Hematopoietic multipotent progenitor cell treated with erythropoietin and hydrocortisone succinate and interleukin-3 and kit ligand, for 17 days (in vitro differentiated cells): ENCODE results near the gene RALGDS.
A peak's percentile ranks its signal among the peaks of the same experiment; 100 is the strongest.

Experiments
- DNase-seq: peaks from one replicate; pipeline ENCODE4 v3.0.0-alpha.2; 2015; ENCODE audit warnings: low spot score

RALGDS gene

DNA sequence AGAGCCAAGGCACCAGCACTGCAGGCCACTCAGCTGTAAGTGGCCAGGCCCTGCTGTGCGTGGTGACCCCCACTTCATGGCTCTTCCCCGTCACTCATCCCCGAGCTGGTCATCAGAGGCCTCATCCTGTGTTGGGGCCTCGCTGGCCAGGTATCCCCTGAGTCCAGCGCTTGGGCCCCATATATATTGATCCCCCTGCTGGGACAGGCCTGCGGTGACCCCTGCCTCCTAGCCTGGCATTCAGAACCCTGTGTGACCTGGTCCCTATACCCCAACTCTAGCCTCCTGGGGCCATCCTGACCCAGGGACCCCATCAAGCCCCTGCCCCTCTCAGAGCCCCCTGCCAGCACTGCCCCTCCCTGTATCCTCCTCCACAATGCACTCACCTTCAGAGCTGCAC lies 30.0 kb upstream of the RALGDS start:
- DNase-seq, result no peak

DNA sequence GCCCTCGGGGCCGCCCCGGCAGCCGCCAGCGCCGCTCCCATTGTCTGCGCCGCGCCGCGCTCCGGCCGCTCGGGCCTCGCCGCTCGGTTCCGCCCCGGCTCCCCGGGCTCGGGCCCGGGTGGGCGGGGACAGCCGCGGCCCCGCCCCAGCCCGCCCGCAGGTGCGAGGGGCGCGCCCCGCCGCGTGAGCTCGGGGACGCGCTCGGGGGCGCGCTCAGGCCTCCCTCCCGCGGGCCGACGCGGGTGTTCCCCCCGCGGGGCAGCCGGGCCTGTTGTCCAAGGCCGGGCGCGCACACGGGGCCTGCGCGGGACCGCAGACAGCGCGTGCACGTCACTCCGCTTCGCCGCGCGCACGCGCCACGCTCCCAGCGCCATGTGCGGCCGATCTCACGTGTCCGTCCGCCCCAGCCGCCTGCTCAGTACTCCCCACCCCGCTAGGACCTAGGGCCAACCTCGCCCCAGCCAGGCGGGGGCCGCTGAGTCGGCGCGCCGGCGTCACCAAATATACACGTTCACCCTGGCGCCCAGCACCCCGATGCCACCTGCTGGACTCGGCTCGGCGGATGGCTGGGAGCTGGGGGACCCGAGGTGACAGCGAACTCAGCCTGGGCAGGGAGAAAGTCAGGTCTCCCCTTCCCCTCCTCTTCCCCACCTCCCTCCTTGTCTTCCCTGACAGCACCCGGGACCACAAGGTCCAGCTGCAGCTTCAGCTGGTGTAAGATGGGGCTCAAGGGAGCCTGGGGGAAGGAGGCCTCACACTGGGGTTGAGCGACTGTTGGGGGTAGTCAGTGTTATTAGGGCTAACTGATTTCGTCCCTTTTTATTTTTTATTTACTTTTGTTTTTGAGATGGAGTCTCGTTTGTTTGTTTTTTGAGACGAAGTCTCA lies 28.3 kb upstream of the RALGDS start:
- DNase-seq, result peak; percentile 97

DNA sequence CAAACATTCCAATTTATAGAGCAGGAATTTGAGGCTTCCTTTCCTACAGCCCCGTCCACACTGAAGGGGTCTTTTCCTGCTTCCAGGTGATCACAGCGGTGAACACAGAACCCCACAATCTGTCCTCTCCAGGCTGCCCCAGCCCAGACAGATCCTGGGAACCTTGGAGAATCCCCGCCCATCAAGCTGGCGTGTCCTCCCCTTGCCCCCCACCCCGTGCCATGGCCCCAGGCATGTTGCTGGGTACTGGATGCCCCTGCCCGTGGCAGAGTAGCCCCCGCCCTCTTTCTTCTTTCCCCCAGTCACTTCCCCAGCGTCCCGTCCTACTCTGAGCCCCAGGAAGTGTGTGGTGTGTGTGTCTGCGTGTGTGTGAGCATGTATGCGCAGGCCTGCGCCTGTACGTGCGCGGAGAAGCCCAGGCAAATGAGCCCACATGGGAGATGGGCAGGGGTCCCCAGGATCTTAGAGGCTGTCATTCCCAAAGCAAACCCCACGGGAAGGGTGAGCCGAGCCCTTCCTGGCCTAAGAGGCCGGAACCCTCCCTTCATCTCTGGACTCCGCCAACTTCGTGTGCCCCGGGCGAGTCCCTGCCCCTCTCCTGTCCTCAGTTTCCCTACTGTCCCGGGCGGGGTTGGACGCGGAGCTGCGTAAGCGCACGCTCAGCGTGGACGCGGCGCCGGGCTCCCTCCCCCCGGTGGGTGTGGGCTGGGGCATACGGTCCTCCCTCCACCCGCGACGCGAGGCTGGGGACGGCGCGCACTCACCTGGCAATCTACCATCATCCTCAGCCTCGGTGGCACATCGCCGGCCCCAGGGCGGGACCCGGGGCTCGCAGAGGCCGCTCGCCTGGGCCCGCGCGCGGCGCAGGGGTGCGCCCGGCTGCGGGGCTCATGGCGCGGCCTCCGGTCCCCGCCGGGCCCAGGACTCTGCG lies 27.4 kb upstream of the RALGDS start:
- peak; percentile 79 for DNase-seq

DNA sequence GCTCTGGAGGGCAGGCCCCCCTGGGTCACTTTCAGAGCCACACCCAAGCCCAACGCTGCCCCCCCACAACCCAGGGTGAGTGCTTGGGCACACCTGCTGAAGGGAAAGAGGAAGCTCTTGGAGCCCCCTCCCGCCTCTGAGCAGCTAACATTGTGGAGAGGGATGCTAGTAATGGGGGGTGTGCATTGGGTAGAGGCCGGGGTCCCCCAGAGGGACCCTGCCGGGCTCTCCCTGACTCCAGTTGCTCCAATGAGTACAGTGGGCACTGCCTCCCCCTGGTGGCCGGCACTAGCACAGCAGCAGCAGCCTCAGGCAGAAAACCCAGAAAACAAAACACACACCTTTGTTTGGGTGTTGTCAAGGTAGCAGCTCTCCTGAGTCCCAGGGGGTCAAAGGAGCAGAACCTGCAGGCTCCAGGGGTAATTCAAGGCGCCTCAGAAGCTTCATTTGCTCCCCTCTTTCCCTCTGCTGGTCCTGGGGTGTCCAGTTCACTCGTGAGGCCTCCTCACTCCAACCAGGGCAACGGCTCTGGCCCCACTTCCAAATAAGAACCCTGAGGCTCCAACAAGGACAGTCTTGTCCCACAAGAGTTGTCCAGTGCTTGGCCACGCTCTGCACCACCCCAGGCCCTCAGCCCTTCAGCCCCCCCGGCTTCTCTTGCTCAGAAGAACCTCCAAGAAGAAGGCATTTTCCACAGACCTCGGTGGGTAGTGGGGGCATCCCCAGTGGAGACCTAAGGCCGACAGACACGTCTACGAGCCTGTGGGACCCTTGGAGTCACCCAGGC lies 26.6 kb upstream of the RALGDS start:
- DNase-seq, result peak; percentile 86

DNA sequence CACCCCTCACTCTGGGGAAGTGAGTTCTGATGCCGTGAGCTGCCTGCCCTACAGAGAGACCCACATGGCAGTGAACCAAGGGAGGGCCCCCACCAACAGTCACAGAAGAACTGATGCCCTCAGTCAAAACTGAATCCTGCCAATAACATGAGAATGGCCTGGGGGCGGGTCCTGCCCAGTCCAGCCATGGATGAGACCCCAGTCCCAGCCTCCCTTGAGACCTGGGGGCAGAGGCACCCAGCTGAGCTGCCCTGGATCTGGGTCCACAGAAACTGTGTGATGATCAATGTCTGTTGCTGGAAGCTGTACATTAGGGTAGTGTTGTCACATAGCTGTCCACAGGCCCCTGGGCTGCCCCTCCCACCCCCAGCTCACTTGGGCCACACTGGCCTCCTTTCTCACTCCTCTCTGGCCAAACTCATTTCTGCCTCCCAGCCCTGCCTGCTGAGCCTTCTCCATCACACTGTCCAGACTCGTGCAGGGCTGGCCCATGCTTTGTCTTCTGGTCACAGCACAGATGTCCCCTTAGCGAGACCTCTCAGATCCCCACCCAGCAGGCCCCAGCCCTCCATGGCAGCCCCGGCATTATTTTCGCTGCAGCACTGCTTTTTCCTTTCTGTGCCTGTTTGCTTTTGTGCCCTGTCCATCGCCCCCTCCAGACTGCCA lies 25.8 kb upstream of the RALGDS start:
- DNase-seq, result no peak

DNA sequence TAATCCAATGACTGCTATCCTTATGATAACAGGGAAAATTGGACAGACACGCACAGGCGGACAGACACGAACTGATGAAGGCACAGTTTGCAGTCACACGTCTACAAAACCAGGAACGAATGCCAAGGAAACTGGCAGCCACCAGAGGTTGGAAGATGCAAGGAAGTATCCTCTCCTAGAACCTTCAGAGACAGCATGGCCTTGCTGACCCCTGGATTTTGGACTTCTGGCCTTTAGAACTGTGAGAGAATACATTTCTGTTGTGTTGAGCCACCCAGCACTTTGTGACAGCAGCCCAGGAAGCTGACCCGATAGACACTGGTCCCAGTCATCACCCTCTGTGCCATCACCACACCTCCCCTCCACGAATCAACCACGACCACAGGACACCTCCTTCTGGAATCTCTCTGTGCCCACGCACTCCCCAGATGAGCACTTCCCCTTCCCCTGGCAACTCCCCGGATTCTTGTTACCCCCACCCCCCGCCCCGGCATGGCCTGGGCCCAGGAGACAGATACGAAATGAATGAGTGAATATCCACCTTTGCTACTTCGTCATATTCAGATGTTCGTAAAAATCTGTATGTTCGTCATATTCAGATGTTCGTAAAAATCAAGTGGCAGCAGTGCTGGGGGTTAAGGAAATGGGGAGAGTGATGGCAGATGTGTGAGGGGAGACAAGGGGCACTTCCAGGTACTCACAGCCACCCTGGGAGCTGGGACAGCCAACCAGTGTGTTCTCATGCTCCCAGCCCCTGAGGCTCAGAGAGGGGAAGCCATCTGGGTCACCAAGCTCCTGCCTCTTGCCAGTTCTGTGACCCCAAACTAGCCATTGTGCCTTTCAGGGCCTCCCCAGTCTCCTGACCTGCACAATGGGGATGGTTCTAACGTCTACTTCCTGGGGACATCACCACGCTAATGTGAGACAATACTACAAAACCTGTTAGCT lies 24.1 kb upstream of the RALGDS start:
- DNase-seq, result no peak

DNA sequence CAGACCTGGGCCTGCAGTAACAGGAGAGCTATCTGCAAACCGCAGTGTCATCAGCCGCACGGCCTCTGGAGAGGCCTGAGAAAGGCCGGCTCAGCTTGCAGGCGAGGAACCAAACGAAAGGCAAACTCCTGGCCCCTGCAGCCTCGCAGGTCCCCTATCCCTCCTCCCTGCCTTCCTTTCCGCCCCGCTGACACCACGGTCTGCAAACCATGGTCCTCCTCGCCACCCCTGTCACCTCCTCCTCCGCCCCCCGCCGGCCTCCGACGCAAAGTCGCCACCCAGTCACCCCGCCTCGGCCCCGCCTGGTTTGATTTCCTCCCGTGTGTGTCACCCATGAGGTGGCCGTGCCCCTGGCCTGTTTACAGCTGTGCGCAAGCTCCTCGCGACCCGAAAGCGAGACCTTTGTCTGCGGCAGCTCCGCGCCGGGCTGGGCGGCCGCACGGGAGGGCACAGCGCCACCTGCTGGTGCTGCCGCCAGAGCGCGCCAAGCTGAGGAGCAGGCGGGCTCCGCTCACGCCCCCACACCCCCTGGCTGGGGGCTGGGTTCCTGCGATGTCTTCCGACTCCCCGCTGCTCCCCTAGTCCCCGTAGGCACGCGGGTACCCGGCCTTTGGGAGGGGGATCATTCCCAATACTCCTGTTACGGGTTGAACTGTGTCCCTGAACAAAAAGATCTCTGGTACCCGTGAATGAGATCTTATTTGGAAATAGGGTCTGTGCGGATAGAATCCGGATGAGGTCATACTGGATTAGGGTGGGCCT lies 23.3 kb upstream of the RALGDS start:
- peak; percentile 83 for DNase-seq

DNA sequence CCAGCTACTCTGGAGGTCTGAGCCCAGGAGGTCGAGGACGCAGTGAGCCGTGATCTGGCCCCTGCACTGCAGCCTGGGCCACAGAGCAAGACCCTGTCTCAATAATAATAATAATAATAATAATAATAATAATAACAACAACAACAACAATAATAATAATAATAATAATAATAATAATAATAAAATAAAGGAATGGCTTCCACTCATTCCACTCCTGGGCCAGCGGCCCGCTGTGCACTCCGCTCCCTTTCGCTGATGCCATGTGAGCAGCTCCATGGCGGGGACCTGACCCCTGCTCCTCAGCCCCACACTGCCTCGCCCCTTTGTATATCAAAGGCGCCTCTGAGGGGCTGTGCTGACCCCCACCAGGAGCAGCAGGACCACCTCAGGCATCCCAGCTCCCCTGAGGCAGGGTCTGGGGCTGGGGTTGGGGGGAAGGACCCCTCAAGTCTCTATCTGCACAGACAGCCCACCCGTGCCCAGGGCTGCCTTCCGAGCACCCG lies 22.6 kb upstream of the RALGDS start:
- no peak for DNase-seq

DNA sequence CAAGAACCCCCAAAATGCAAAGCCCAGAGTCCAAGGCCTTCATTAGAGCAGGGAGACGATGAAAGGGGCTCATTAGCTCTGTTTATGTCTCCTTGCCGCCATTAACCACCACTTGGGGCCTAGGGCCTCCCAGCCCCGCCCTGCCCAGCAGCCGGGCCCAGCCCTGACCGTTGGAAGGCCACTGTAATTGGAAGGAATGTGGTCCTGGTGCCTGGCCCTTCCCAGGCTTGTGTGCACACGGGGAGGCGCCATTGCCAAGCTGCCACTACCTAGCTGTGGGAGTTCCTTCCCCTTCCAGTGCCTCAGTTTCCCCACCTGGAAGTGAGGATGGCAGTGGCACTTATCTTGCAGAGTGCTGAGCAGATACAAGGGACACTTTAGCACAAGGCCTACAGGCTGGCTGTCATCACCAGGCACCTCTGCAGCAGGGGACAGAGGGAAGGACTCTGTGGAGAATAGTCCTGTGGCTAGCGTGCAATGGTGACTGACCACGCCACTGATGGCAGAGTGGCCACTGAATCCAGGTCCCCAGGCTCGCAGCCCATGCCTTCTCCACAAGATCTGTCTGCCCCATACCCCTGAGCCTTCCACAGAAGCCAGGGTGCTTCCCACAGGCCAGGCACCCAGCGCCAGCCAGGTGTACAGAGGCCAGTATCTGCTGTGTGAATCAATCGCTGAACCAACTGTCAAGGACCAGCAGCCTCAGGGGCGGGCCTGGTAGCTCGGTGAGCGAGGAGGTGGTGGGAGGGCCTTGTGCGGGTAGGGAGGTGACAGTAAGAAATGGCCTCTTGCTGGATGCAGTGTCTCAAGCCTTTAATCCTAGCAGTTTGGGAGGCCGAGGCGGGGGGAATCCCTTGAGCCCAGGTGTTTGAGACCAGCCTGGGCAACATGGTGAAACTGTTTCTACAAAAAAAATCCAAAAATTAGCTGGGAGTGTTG lies 21.9 kb upstream of the RALGDS start:
- DNase-seq, result no peak

DNA sequence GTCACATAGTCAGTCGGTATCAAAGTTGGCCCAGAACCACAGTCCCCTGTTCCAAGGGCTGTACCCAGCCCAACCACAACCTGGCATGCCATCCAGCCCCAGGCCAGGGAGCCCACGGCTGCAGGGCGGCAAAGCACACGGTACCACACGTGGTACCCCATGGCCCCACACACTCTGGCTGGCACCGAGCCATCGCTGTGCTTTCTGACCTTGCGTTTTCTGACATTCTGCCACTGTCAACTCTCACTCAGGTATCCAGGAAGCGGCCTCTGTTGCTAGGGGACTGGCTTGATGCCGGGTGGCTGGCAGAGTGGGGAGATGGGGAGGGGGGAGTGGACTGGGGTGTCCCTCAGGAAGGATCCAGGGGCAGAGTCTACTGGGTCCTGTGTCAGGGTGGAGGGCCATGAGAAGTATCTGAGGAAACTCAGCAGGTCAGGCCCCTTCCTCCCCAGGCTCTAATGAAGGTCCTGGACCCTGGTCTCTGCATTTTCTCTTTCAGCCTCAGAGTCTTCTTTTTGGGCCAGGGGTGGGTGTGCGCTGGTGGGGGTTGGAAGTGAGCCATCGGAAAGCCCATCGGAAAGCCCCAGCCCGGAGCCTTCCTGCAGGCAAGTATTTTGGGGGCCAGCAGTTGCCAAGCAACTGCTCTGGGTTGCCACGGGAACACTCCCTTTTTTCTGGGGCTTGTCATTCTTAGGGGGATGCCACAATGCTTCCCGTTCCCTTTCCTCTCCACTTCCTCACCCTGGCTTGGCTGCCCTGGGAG lies 21.0 kb upstream of the RALGDS start:
- DNase-seq, result no peak

DNA sequence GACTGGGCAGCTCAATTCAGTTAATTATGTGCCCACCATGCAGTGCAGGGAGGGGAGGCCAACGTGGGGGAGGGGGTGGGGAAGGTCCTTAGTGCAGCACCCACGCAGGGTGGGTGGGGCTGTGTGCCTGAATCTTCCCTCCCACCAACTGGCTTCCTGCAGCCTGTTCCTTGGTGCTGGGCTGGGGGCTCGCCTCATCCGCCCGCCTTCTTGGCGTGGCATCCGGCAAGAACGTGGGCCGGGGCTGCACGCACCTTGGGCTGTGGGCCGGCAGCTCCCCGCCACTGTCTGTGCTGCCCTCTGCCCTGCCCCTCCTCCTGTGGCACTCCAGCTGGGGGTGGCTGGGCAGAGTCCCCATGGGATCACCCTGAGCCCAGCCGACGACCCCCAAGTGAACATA lies 19.6 kb upstream of the RALGDS start:
- no peak for DNase-seq

DNA sequence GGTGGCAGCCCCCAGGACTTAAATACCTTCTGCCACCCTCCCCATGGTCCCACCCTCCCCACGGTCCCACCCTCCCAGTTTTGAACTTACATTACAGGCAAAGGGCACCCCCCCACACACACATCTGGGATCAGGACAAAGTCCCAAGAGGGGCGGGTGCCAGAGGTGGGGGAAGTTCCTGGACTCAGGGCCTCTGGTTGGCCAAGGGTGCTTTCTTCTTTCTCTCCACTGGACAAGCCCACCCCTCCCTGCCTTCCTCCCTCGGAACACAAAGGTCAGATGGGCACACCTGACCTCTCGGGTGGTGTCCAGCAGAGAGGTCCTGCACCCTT lies 19.1 kb upstream of the RALGDS start:
- no peak for DNase-seq

DNA sequence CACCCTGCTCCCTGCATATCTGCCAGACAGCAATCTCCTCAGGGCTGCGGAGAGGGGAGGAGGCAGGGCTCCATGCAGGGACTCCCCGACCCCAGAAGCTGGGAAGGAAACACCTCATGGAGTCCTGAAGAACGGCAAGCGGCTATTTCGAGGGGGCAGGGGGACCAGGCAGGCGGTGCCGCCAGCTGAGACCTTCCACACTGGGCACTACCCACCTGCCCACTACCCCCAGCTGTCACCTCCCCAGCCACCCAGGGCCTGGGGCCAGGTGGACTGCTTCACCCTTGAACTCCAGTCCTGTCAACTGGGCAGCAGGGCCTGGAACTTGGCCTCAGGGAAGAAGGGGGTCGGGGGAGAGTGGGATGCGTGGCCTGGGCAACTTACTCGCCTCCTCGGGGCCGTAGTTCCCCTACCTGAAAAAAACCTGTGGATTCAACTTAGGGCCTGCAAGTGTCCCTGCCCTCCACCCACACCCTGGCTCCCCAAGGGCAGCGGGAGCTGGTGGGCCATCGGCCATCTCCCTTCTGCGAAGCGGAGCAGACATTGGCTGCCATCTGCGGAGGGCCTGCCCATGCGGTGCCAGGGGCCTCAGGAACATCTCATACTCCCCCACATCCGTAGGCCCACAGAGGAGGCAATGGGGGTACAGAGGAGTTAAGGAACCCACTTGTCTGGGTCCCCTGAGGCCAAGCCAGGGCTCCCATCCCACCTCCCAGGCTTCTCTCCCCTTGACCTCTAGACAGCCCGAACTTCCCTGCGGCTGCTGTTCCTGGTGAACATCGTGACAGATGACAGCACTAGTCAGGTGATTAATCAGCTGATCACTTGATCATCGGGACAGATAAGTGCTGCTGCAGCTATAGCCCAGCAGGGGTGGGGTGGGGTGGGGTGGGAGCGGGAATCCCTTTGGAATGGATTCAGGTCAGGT lies 18.5 kb upstream of the RALGDS start:
- no peak for DNase-seq

DNA sequence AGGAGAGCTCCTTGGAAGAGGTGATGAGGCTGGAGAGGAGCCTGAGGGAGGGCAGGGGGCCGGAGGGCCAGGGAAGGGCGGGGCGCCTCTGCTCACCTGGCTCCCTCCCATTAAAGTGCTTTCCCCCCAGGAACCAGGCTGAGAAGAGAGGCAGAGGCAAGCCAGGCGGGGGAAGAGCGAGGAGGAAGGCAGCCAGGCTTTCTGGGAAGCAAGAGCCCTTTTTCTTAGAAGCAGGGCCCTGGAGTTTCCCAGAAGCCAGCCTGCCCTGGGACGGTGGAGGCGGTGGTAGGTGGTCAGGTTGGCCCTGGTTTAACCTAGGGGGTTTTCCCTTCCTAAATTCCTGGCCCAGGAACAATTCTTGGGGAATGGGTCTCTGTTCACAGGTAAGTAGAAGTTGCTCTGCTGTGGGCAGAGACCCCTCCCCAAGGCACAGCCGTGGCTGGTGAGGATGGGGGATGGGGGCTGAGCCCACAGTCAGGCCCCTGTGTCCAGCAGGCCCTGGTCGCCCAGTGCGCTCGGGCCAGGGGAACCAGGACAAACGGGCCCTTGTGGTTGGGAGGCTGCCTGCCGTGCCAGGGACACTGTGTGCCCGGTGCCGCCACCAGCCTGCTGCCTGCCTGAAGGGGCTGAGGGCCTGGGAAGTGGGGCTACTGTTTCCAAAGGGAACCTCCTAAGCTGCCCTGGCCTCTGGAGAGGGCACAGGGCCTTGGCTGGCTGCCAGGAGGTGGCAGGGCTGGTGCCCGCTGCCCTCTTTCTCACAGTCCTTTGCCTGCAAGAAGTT lies 16.6 kb upstream of the RALGDS start:
- peak; percentile 37 for DNase-seq

DNA sequence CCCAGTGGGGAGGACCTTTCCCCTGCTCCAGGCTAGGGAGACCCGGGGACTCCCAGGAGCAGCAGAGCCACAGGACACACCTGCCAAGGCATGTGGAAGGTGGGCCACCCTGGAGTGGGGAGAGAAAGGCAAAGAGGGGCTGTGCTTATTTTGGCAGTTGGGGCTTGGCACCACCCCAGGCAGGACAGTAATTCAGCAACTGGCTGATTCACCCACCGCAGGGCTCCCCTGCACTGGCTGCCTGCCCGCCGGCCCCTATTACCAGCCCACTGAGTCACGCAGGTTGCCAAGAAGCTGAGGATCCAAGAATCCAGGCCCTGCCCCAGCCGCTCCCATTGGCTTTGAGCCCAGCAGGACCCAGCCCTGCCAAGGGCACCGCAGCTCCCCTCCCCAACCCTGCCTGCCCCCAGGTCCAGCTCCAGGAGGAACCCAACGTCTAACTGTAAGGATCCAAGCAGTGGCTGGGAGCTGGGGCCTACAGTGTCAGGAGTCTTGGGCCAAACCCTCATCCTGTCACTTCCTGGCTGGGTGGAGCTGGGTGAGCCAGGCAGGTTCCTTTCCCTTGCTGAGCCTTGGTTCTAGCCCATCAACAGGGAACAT lies 14.2 kb upstream of the RALGDS start:
- peak; percentile 81 for DNase-seq
